IMR-90 (cell line): ENCODE data around the gene SULT1E1. TPM values are rescaled to one million over a fixed set of nuclear protein-coding genes. Genes with fewer than 3 reads are reported as not detected.

Source experiments
- ATAC-seq: fragments of 200-7000 bp; cut with Tn5 transposase; 2 replicates; pipeline ENCODE4 v1.9.1; 2020; ENCODE audit warnings: low read depth, mild to moderate bottlenecking, moderate library complexity
- BruUV-seq: library from RNA; stranded (reverse); fragments of 400-500 nt; replicated peaks from 2 replicates; lab custom pipeline; 2021; lab: Mats Ljungman, UMichigan
- CTCF ChIA-PET: fragments of 300-600 bp; formaldehyde crosslinking; extraction: SDS; loops from one replicate; lab custom pipeline; 2021; ENCODE audit warnings: antibody characterized with exemption; lab: Yijun Ruan, JAX
- POLR2A ChIA-PET: fragments of 300-600 bp; sonication (Branson Sonifier 250); formaldehyde crosslinking; loops from one replicate; lab custom pipeline; 2022; ENCODE audit warnings: antibody characterized with exemption; ENCODE audit not compliant: unreplicated experiment; lab: Charles Lee
- DNase-seq: peaks from one replicate; pipeline ENCODE4 v3.0.0; 2013
- H2AFZ ChIP-seq: replicated peaks from 2 replicates; pipeline ENCODE3; 2013; ENCODE audit warnings: low read length, mild to moderate bottlenecking; ENCODE audit not compliant: poor library complexity
- H2AK5ac ChIP-seq: 2 replicates; pipeline ENCODE4 v1.6.1; 2013; ENCODE audit warnings: low read depth, low read length, inconsistent platforms
- H2AK9ac ChIP-seq: replicated peaks from 2 replicates; pipeline ENCODE3; 2013; ENCODE audit warnings: mild to moderate bottlenecking, low read depth, low read length, moderate library complexity; ENCODE audit not compliant: poor library complexity
- H2BK120ac ChIP-seq: 2 replicates; pipeline ENCODE4 v1.6.1; 2013; ENCODE audit warnings: low read depth, low read length, inconsistent platforms
- H2BK15ac ChIP-seq: 3 replicates; pipeline ENCODE4 v1.6.1; 2013; ENCODE audit warnings: low read depth, low read length, inconsistent platforms
- H2BK20ac ChIP-seq: 2 replicates; pipeline ENCODE4 v1.6.1; 2013; ENCODE audit warnings: low read depth, mild to moderate bottlenecking, inconsistent platforms, low read length, moderate library complexity
- H2BK5ac ChIP-seq: 2 replicates; pipeline ENCODE4 v1.6.1; 2013; ENCODE audit warnings: mild to moderate bottlenecking, low read depth, low read length, inconsistent platforms; ENCODE audit not compliant: poor library complexity, severe bottlenecking
- H3K14ac ChIP-seq: replicated peaks from 2 replicates; pipeline ENCODE4 v1.6.1; 2013; ENCODE audit warnings: low read depth, low read length, inconsistent platforms
- H3K18ac ChIP-seq: 2 replicates; pipeline ENCODE4 v1.6.1; 2013; ENCODE audit warnings: low read depth, low read length, control low read depth
- H3K23ac ChIP-seq: 2 replicates; pipeline ENCODE4 v1.6.1; 2013; ENCODE audit warnings: low read depth, low read length, inconsistent platforms
- H3K27ac ChIP-seq: 2 replicates; pipeline ENCODE4 v1.5.1; 2013; ENCODE audit warnings: mild to moderate bottlenecking, control low read depth, low read length; ENCODE audit not compliant: insufficient read depth
- H3K27me3 ChIP-seq: 2 replicates; pipeline ENCODE4 v1.6.1; 2013; ENCODE audit warnings: low read length; ENCODE audit not compliant: control insufficient read depth, insufficient read depth
- H3K36me3 ChIP-seq: 2 replicates; pipeline ENCODE4 v1.6.1; 2013; ENCODE audit warnings: low read length, mixed read lengths; ENCODE audit not compliant: control insufficient read depth, insufficient read depth
- H3K4ac ChIP-seq: 2 replicates; pipeline ENCODE4 v1.6.1; 2013; ENCODE audit warnings: low read depth, low read length, inconsistent platforms
- H3K4me1 ChIP-seq: 2 replicates; pipeline ENCODE4 v1.6.1; 2013; ENCODE audit warnings: low read length, mixed read lengths; ENCODE audit not compliant: control insufficient read depth, insufficient read depth
- H3K4me2 ChIP-seq: 2 replicates; pipeline ENCODE4 v1.6.1; 2013; ENCODE audit warnings: low read depth, mild to moderate bottlenecking, control low read depth, low read length, moderate library complexity
- H3K4me3 ChIP-seq: 2 replicates; pipeline ENCODE4 v1.5.1; 2013; ENCODE audit warnings: low read depth, mild to moderate bottlenecking, control low read depth, low read length, moderate library complexity; ENCODE audit not compliant: insufficient read depth
- H3K56ac ChIP-seq: 2 replicates; pipeline ENCODE4 v1.6.1; 2013; ENCODE audit warnings: low read length, inconsistent platforms; ENCODE audit not compliant: insufficient read depth; ENCODE audit errors: extremely low read depth
- H3K79me1 ChIP-seq, 2 experiments: 2 replicates each; pipeline ENCODE4 v1.6.1; 2013; ENCODE audit warnings: low read length in 2 of 2, inconsistent platforms in 1 of 2, low read depth in 1 of 2
- H3K9ac ChIP-seq: 2 replicates; pipeline ENCODE4 v1.6.1; 2013; ENCODE audit warnings: low read depth, low read length, control low read depth
- H3K9me1 ChIP-seq: 2 replicates; pipeline ENCODE4 v1.6.1; 2013; ENCODE audit warnings: low read length, inconsistent platforms; ENCODE audit not compliant: insufficient read depth
- H3K9me3 ChIP-seq: 2 replicates; pipeline ENCODE4 v1.6.1; 2013; ENCODE audit warnings: low read length; ENCODE audit not compliant: control insufficient read depth, insufficient read depth
- H4K20me1 ChIP-seq: 2 replicates; pipeline ENCODE4 v1.6.1; 2013; ENCODE audit warnings: low read length, inconsistent platforms; ENCODE audit not compliant: insufficient read depth
- H4K5ac ChIP-seq: 2 replicates; pipeline ENCODE4 v1.6.1; 2013; ENCODE audit warnings: mild to moderate bottlenecking, low read depth, low read length, control low read depth
- H4K8ac ChIP-seq, 2 experiments: 2 replicates each; pipeline ENCODE4 v1.6.1; 2013; ENCODE audit warnings: low read depth in 2 of 2, low read length in 2 of 2, control low read depth in 1 of 2, inconsistent platforms in 1 of 2
- H4K91ac ChIP-seq: 2 replicates; pipeline ENCODE4 v1.6.1; 2013; ENCODE audit warnings: low read depth, low read length, inconsistent platforms; ENCODE audit not compliant: insufficient read depth
- CEBPB ChIP-seq: IDR thresholded peaks from 2 replicates; pipeline ENCODE4 v1.6.1; 2012; ENCODE audit warnings: low read depth, low read length, improper control_type of control experiment
- CHD1 ChIP-seq: IDR thresholded peaks from 2 replicates; pipeline ENCODE4 v1.6.1; 2012; ENCODE audit warnings: low read depth, low read length, improper control_type of control experiment
- MXI1 ChIP-seq: IDR thresholded peaks from 2 replicates; pipeline ENCODE4 v1.6.1; 2012; ENCODE audit warnings: low read depth, mild to moderate bottlenecking, low read length, moderate library complexity, borderline replicate concordance
- POLR2A ChIP-seq: IDR thresholded peaks from 2 replicates; pipeline ENCODE4 v1.6.1; 2012; ENCODE audit warnings: mild to moderate bottlenecking, low read depth, low read length
- RFX5 ChIP-seq: IDR thresholded peaks from 2 replicates; pipeline ENCODE4 v1.8.0; 2012; ENCODE audit warnings: low read depth, mild to moderate bottlenecking, low read length, moderate library complexity
- SMC3 ChIP-seq: fragments of 150-350 bp; IDR thresholded peaks from 2 replicates; pipeline ENCODE4 v1.6.1; 2016; ENCODE audit warnings: low read depth, mild to moderate bottlenecking, antibody characterized with exemption, low read length, moderate library complexity
- USF2 ChIP-seq: fragments of 150-350 bp; IDR thresholded peaks from 2 replicates; pipeline ENCODE4 v1.6.1; 2017; ENCODE audit warnings: mild to moderate bottlenecking, antibody characterized with exemption, low read length, low read depth
- WGBS, 2 experiments: methylation state at CpG; one replicate each; pipeline versions ENCODE4 v1.1.5 to v1.1.7; 2013; ENCODE audit warnings: missing lambda C conversion rate in 2 of 2; ENCODE audit not compliant: insufficient read length in 1 of 2; ENCODE audit errors: extremely low coverage in 2 of 2; 5-methylcytosine and 5-hydroxymethylcytosine counted together
- dilution Hi-C: fragments of 300-500 bp; cut with HindIII; formaldehyde crosslinking; loops from one replicate; pipeline ENCODE4 v1.14.3; 2018; ENCODE audit warnings: low sequenced_read_pairs; ENCODE audit not compliant: unreplicated experiment
- in situ Hi-C: fragments of 300-500 bp; cut with MboI; formaldehyde crosslinking; loops from 3 replicates; pipeline ENCODE4 v1.14.3; 2019; ENCODE audit warnings: low sequenced_read_pairs, inconsistent platforms, mixed read lengths
- intact Hi-C: fragments of 100-400 bp; cut with micrococcal nuclease; formaldehyde crosslinking; loops from 2 replicates; pipeline ENCODE4 v1.10.0; 2022
- polyA plus RNA-seq, 3 experiments: library from polyadenylated mRNA; depleted of rRNA; stranded (reverse); fragments of >200 nt; gene quantifications; 2 replicates each; pipeline ENCODE4 v1.2.3, GENCODE V29; 2012; ENCODE audit warnings: low replicate concordance in 1 of 3
- total RNA-seq: library from RNA; depleted of rRNA; stranded (reverse); fragments of >200 nt; gene quantifications from 2 replicates; pipeline ENCODE4 v1.2.3, GENCODE V29; 2012
- TF ChIP-seq, protein P1 (sequence below): conservative IDR thresholded peaks from 2 replicates; pipeline ENCODE4 v1.5.1; 2012; ENCODE audit warnings: mild to moderate bottlenecking, low read depth, low read length, improper control_type of control experiment

The SULT1E1 gene
- total and polyA plus RNA-seq, 2 of the 4 experiments (the other 2 are of a cell fraction) = not detected

DNA sequence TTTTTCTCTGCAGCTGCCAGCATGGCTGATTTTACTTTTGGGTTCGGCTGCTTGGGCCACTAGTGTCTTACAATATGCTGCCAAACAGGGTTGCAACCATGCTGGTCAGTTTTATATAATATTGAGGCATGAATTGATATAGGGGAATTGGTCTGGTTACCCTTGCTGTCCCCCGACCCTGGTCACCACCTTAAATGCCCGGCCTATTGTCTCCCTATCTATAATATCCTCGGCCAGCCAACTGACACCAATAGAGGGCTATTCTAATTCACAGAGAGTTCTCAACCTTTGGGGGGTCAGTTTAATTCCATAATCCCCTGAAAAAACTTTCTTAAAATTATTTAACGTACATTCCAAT lies 28.7 kb downstream of the SULT1E1 start:
- Histone ChIP-seq H2AK5ac (no peak overlapping the region), H3K18ac (no peak overlapping the region), H3K56ac (no peak overlapping the region), H3K9me3 (no peaks in the 10 kb centered on the region), H2BK15ac (no peak overlapping the region), H4K8ac (no peak overlapping the region), H4K20me1 (no peaks in the 10 kb centered on the region), H3K9ac (no peak overlapping the region), H3K36me3 (no peaks in the 10 kb centered on the region), H3K14ac (no peak overlapping the region), H4K5ac (no peak overlapping the region), H3K27ac (no peak overlapping the region), H2AK9ac (no peak overlapping the region), H3K4me3 (no peak overlapping the region), H2AFZ (no peak overlapping the region), H3K27me3 (no peaks in the 10 kb centered on the region), H3K23ac (no peak overlapping the region), H3K4me1 (no peaks in the 10 kb centered on the region), H3K4ac (no peak overlapping the region), H2BK20ac (no peak overlapping the region), H4K91ac (no peak overlapping the region), H2BK120ac (no peak overlapping the region), H2BK5ac (no peak overlapping the region), H3K9me1 (no peaks in the 10 kb centered on the region), H3K79me1 (no peaks in the 10 kb centered on the region), H3K4me2 (no peak overlapping the region)
- 71% methylated on average over 1 of the region's 5 CpGs; no CpG with 5 or more reads in 1 of the 2 experiments for WGBS, 2 experiments
- no peak for ATAC-seq
- POLR2A ChIA-PET = no interaction called here
- dilution Hi-C loops (no loop called here), in situ Hi-C loops (no loop called here), intact Hi-C loops (no loop called here)
- DNase-seq = no peak
- no TSS peak for BruUV-seq
- CTCF ChIA-PET = no interaction called here
- TF ChIP-seq USF2 (no peak), SMC3 (no peak), CEBPB (no peak), RFX5 (no peak), POLR2A (no peak), MXI1 (no peak), CHD1 (no peak)
- TF ChIP-seq, protein P1, sequence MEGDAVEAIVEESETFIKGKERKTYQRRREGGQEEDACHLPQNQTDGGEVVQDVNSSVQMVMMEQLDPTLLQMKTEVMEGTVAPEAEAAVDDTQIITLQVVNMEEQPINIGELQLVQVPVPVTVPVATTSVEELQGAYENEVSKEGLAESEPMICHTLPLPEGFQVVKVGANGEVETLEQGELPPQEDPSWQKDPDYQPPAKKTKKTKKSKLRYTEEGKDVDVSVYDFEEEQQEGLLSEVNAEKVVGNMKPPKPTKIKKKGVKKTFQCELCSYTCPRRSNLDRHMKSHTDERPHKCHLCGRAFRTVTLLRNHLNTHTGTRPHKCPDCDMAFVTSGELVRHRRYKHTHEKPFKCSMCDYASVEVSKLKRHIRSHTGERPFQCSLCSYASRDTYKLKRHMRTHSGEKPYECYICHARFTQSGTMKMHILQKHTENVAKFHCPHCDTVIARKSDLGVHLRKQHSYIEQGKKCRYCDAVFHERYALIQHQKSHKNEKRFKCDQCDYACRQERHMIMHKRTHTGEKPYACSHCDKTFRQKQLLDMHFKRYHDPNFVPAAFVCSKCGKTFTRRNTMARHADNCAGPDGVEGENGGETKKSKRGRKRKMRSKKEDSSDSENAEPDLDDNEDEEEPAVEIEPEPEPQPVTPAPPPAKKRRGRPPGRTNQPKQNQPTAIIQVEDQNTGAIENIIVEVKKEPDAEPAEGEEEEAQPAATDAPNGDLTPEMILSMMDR = no peak
